UCSD-AML1 (cell line): ENCODE data around the gene CDY1.
"Not testable (repeated sequence)": the region's sequence is repeated elsewhere in the genome, so short reads cannot be mapped to it uniquely, and the experiment has no call there.

ENCODE experiments used
- DNase-seq: peaks from one replicate; lab custom pipeline; 2025; ENCODE audit not compliant: unreplicated experiment; lab: John Stamatoyannopoulos, UW

Gene CDY1, protein sequence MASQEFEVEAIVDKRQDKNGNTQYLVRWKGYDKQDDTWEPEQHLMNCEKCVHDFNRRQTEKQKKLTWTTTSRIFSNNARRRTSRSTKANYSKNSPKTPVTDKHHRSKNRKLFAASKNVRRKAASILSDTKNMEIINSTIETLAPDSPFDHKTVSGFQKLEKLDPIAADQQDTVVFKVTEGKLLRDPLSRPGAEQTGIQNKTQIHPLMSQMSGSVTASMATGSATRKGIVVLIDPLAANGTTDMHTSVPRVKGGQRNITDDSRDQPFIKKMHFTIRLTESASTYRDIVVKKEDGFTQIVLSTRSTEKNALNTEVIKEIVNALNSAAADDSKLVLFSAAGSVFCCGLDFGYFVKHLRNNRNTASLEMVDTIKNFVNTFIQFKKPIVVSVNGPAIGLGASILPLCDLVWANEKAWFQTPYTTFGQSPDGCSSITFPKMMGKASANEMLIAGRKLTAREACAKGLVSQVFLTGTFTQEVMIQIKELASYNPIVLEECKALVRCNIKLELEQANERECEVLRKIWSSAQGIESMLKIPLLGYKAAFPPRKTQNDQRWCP

DNA sequence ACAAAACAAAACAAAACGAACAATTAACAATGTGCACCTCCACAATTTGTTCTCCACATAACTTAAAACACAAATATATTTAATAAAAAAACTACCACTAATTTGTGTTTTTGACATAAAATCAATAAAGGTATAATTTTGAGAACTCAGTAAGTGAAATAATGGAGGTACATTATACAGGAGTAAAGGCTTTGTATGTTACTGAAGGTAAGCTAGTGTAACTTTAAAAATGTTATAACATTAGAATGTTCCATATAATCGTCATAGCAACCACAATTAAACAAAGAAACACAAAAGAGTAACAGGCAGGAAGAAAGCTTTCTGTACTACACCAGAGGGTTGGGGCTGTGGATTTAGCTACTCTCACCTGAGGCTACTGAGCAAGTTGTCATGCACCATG is at the start of gene CDY1:
CDY1 (plus strand) TSS at position 301 of the 400 bp plus-strand sequence. CDS start 326 bp downstream, outside the sequence.
- not testable (repeated sequence) for DNase-seq

DNA sequence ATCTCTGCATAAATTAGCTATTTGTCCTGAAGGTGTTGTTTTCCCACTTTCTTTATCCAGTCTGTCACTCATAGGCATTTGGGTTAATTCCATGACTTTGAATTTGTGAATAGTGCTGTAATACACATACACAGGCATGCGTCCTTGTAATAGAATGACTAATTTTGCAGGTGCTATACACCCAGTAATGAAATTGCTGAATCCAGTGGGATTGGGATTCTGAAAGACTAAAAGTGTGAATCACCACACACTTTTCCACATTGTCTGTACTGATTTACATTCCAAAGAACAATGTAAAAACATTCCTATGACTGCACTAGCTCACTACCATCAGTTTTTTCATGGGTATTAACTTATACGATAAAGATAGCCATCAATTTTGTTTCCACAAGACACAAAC is 28.6 kb upstream of the CDY1 start:
- not testable (repeated sequence) for DNase-seq

DNA sequence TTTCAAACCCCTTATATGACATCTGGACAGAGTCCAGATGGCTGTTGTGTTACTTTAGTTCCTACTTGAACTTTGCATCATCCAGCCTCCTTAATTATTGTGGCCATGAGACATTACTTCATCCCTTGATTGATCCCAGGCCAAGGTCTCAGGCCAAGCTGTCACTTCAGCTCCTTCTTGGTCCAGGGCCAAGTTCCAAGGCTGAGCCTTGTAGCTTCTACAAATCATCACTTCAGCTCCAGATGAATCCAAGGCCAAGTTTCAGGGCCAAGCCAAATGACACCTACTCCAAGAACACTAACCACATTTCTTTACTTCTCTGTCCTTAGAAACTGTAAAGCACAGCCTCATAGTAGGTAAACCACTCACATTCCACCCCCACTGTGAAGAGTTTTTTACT is 1.7 kb upstream of the CDY1 start:
- DNase-seq, result not testable (repeated sequence)

DNA sequence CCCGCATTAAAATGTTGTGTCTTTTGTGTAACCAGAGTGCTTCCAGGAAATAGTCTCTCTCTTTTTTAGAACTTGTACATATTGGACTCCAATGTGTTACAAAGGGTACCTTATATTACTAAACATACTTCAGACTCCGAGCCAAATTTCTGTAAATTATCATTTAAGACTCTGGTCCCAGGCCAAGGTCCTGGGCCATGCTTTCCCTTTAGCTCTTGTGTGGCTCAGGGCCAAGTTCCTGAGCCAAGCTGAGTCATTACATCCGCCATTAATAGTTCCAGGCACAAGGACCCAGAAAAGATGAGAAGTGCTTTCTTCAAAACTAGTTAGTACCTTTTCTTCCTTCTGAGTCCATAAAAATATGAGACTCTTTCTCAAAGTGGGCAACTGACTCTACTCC is 4.6 kb downstream of the CDY1 start:
- not testable (repeated sequence) for DNase-seq

DNA sequence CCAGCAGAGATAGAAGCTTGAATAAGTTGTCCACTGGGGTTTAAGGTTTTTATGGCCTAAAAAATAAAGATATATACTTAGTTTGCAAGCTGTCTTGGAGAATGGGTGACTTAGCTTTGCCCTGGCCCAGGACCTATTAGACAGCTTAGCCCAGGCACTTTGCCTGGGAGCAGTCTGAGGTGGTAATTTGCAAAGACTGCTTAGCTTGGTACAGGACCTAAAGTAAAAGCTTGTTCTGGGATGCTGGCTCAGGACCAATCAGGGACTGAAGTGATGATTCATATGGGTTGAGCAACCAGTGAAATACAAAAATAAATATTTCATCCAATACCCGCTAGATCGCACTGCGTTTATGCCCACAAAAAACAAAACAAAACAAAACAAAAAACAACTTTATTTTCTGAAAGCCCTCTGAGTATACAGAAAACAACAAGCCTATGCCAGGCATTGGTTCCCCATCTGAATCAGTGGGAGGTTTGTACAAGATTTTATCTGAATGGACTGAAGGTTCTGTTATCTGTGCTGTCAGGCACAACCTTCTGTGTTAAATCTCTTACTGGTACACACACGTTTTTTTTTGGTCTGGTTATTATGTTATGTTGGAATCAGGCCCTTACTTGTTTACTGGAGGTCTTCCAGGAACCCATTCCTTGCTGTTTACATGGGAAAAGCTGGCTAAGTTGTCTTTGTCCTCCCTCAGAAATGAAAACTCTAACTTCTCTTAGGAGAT is 8.6 kb downstream of the CDY1 start:
- not testable (repeated sequence) for DNase-seq

DNA sequence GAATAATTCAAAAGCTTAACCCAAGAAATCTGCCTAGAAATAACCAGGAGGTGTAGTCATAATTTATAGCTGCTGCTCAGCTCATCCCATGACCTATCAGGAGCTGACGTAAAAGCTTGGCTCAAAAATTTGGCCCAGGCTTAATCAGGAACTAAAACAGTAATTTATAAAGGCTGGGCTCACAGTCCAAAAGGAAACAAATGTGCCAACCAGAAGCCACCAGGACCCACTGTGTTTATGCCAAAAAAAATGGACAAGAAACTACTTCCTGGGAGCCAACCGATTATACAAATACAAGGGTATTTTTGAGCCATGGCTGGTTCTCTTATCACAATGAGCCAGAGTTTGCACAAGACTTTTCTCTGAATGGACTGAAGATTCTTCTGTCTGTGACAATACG is 17.9 kb downstream of the CDY1 start:
- not testable (repeated sequence) for DNase-seq

DNA sequence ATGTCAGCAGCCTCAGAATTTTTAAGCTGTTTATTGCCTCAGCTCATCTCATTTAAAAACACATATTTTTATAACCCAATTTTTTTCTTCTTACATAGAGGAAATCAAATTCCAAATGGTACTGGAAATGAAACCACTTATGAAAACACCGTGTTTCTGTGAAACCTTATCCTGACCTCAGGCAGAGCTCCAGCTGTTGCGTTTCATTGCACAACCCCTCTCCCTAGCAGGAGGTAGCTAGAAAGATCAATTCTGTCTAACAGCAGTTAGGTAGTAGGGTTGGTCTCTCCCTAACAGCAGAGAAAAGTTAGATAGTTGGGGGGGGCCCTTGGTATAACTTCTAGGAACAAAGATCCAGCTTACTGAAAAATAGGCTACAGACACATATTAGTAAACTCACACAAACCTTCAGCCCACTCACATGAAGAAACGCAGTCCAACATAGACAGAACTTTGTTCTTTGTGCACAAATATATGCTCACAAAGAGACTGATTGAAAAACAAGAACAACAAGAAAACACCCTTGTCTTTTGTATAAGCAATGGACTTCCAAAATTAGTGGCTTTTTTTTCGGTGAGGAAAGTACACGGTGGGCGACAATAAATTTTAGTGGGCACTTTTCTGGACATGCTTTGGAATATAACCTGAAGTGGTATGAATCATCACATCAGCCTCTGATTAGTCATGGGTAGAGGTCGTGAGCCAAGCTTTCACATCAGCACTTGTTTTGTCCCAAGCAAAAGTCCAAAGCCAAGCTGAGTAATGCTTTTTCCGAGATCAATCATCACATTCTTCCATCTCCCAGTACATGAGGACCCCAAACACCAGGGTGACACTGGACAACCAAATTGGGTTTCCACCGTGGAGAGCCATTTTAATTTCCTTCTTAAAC is 21.4 kb downstream of the CDY1 start:
- DNase-seq, result not testable (repeated sequence)
